ENCODE data around the gene WFDC8.

GRCh38 chr20:45523821-45524220 is 55.3 kb downstream of the WFDC8 start:
- TF ChIP-seq ZFP3 (CRISPR knock-in tag; IDR thresholded peaks at IDR 0.05) (no peak), ZNF8 (CRISPR knock-in tag; IDR thresholded peaks at IDR 0.05) (no peak), ARNTL (CRISPR knock-in tag; IDR thresholded peaks at IDR 0.05; ENCODE audit: borderline replicate concordance, low read depth) (no peak), POU6F1 (CRISPR knock-in tag; IDR thresholded peaks at IDR 0.05; ENCODE audit: borderline replicate concordance, low read depth) (no peak), TCF4 (CRISPR knock-in tag; IDR thresholded peaks at IDR 0.05; ENCODE audit: borderline replicate concordance) (no peak), ISL1 (CRISPR knock-in tag; IDR thresholded peaks at IDR 0.05) (no peak), GLIS3 (CRISPR knock-in tag; IDR thresholded peaks at IDR 0.05) (no peak), RARB (CRISPR knock-in tag; IDR thresholded peaks at IDR 0.05) (no peak), ESRRG (CRISPR knock-in tag; IDR thresholded peaks at IDR 0.05) (no peak), ZNF70 (CRISPR knock-in tag; IDR thresholded peaks at IDR 0.05) (no peak)
- TF ChIP-seq, protein P1, sequence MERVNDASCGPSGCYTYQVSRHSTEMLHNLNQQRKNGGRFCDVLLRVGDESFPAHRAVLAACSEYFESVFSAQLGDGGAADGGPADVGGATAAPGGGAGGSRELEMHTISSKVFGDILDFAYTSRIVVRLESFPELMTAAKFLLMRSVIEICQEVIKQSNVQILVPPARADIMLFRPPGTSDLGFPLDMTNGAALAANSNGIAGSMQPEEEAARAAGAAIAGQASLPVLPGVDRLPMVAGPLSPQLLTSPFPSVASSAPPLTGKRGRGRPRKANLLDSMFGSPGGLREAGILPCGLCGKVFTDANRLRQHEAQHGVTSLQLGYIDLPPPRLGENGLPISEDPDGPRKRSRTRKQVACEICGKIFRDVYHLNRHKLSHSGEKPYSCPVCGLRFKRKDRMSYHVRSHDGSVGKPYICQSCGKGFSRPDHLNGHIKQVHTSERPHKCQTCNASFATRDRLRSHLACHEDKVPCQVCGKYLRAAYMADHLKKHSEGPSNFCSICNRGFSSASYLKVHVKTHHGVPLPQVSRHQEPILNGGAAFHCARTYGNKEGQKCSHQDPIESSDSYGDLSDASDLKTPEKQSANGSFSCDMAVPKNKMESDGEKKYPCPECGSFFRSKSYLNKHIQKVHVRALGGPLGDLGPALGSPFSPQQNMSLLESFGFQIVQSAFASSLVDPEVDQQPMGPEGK (CRISPR knock-in tag; IDR thresholded peaks at IDR 0.05; ENCODE audit: borderline replicate concordance): no peak
- TF ChIP-seq, protein P2, sequence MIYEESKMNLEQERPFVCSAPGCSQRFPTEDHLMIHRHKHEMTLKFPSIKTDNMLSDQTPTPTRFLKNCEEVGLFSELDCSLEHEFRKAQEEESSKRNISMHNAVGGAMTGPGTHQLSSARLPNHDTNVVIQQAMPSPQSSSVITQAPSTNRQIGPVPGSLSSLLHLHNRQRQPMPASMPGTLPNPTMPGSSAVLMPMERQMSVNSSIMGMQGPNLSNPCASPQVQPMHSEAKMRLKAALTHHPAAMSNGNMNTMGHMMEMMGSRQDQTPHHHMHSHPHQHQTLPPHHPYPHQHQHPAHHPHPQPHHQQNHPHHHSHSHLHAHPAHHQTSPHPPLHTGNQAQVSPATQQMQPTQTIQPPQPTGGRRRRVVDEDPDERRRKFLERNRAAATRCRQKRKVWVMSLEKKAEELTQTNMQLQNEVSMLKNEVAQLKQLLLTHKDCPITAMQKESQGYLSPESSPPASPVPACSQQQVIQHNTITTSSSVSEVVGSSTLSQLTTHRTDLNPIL (CRISPR knock-in tag; IDR thresholded peaks at IDR 0.05; ENCODE audit: low read depth): no peak
